K562 (cell line): ENCODE measurements around the gene TMC8. TPM values are rescaled to one million over a fixed set of nuclear protein-coding genes. Genes with fewer than 3 reads are reported as not detected.

Experiments used
- CREB5 ChIP-seq: fragments of 250-450 bp; sonication (Bioruptor Pico); IDR thresholded peaks from 2 replicates; pipeline ENCODE4 v1.5.0; 2020; ENCODE audit warnings: mild to moderate bottlenecking
- CTCF ChIP-seq, 3 experiments: IDR thresholded peaks in 2 of 3; conservative IDR thresholded peaks in 1 of 3; 2 replicates each; pipeline ENCODE4 v1.5.1; 2011 to 2012; ENCODE audit warnings: low read length in 3 of 3, mild to moderate bottlenecking in 3 of 3, control low read depth in 2 of 3, improper control_type of control experiment in 1 of 3, inconsistent platforms in 1 of 3, low read depth in 1 of 3, mixed read lengths in 1 of 3, moderate library complexity in 1 of 3; ENCODE audit not compliant: insufficient read depth in 2 of 3
- FIP1L1 ChIP-seq: fragments of 200-400 bp; formaldehyde crosslinking; IDR thresholded peaks from 2 replicates; pipeline ENCODE4 v1.6.1; 2018; ENCODE audit warnings: mild to moderate bottlenecking, low read depth, low read length; ENCODE audit not compliant: poor library complexity, severe bottlenecking
- FOXK2 ChIP-seq, 2 experiments: fragments of 450-650 bp; IDR thresholded peaks in 1 of 2; conservative IDR thresholded peaks in 1 of 2; 2 replicates each; pipeline ENCODE4 v1.6.1; 2016; ENCODE audit warnings: low read depth in 2 of 2, mild to moderate bottlenecking in 1 of 2
- HDAC1 ChIP-seq, 2 experiments: fragments of 450-650 bp; IDR thresholded peaks; 2 replicates each; pipeline ENCODE4 v1.6.1; 2016 to 2017; ENCODE audit warnings: inconsistent platforms in 1 of 2, mild to moderate bottlenecking in 1 of 2, moderate library complexity in 1 of 2
- HDAC2 ChIP-seq: fragments of 450-650 bp; IDR thresholded peaks from 2 replicates; pipeline ENCODE4 v1.6.1; 2016; ENCODE audit warnings: mild to moderate bottlenecking
- IRF2 ChIP-seq: sonication (generic); formaldehyde crosslinking; IDR thresholded peaks from 2 replicates; pipeline ENCODE4 v1.8.1; 2022; ENCODE audit warnings: mild to moderate bottlenecking, missing genetic modification reagents
- JUN ChIP-seq, 2 experiments: sonication (generic) in 1 of 2; formaldehyde crosslinking in 1 of 2; IDR thresholded peaks; 2 replicates each; pipeline versions ENCODE4 v1.6.1 to v1.8.0; 2012 to 2022; ENCODE audit warnings: borderline replicate concordance in 2 of 2, mild to moderate bottlenecking in 2 of 2, improper control_type of control experiment in 1 of 2, low read depth in 1 of 2, low read length in 1 of 2, missing genetic modification reagents in 1 of 2
- KAT7 ChIP-seq: sonication (generic); formaldehyde crosslinking; IDR thresholded peaks from 2 replicates; pipeline ENCODE4 v1.8.0; 2022; ENCODE audit warnings: missing genetic modification reagents, mild to moderate bottlenecking, borderline replicate concordance
- LEF1 ChIP-seq: fragments of 450-650 bp; IDR thresholded peaks from 2 replicates; pipeline ENCODE4 v1.6.1; 2016; ENCODE audit warnings: mild to moderate bottlenecking
- MEIS2 ChIP-seq: fragments of 450-650 bp; IDR thresholded peaks from 2 replicates; pipeline ENCODE4 v1.6.1; 2014; ENCODE audit warnings: mild to moderate bottlenecking; ENCODE audit not compliant: partially characterized antibody
- MTA2 ChIP-seq: fragments of 450-650 bp; IDR thresholded peaks from 2 replicates; pipeline ENCODE4 v1.6.1; 2016; ENCODE audit warnings: low read depth
- NR2C1 ChIP-seq, 2 experiments: fragments of 450-650 bp; IDR thresholded peaks; 2 replicates each; pipeline ENCODE4 v1.6.1; 2017; ENCODE audit warnings: mild to moderate bottlenecking in 2 of 2, antibody characterized with exemption in 1 of 2, inconsistent platforms in 1 of 2, missing compliant biosample characterization in 1 of 2, missing genetic modification characterization in 1 of 2
- POU5F1 ChIP-seq: fragments of 150-350 bp; IDR thresholded peaks from 2 replicates; pipeline ENCODE4 v1.6.1; 2014; ENCODE audit warnings: borderline replicate concordance, low read length, low read depth, mild to moderate bottlenecking; ENCODE audit not compliant: partially characterized antibody
- SMAD1 ChIP-seq: fragments of 150-350 bp; IDR thresholded peaks from 2 replicates; pipeline ENCODE4 v1.6.1; 2014; ENCODE audit warnings: low read length, low read depth; ENCODE audit not compliant: partially characterized antibody
- TEAD2 ChIP-seq: fragments of 450-650 bp; IDR thresholded peaks from 2 replicates; pipeline ENCODE4 v1.6.1; 2016; ENCODE audit warnings: missing genetic modification characterization, control low read depth, missing compliant biosample characterization
- ZNF589 ChIP-seq: fragments of 200-800 bp; sonication (Bioruptor generic); IDR thresholded peaks from 2 replicates; pipeline ENCODE4 v1.6.1; 2016; ENCODE audit warnings: low read depth, missing genetic modification characterization, missing compliant biosample characterization
- ZNF785 ChIP-seq: fragments of 250-450 bp; sonication (Bioruptor Pico); IDR thresholded peaks from 2 replicates; pipeline ENCODE4 v1.4.0; 2020; ENCODE audit warnings: mild to moderate bottlenecking
- polyA plus RNA-seq, 8 experiments: library from polyadenylated mRNA; depleted of rRNA in 4 of 8; stranded (reverse) in 5 of 8; unstranded in 3 of 8; fragments of >200 nt; fragmentation: Nextera tagmentation in 2 of 8; fragmentation: Illumina TruSeq in 1 of 8; extraction: Ambion mirVana in 2 of 8; extraction: Trizol in 1 of 8; gene quantifications; 2 replicates each; pipeline versions ENCODE4 v1.2.1 to v1.2.3, GENCODE V29; 2011 to 2014; ENCODE audit warnings: inconsistent platforms in 1 of 8, missing spikeins in 1 of 8
- total RNA-seq, 7 experiments: library from RNA; depleted of rRNA in 6 of 7; stranded (reverse); fragments of >200 nt in 6 of 7; fragmentation: Illumina TruSeq in 2 of 7; extraction: Trizol in 2 of 7; gene quantifications; 2 replicates each; pipeline versions ENCODE4 v1.2.1 to v1.2.3, GENCODE V29; 2011 to 2021; ENCODE audit warnings: low replicate concordance in 1 of 7

TMC8 gene
- total and polyA plus RNA-seq, 9 of the 15 experiments (the other 6 are each of a cell fraction or from before 2014, with no cell fraction given): 0.13 to 10.9 (median 2.8) TPM

- TF ChIP-seq CTCF (IDR thresholded peaks at IDR 0.05 in 2 of 3, conservative IDR thresholded peaks at IDR 0.05 in 1 of 3; ENCODE audit: insufficient read depth in 2 of 3, low read depth in 1 of 3, low read length in 3 of 3): 0 out of 6 replicates have a peak, but pooled peaks of 1 of the 3 experiments have one; percentile 4
- TF ChIP-seq NR2C1 (IDR thresholded peaks at IDR 0.05): no peak
- TF ChIP-seq NR2C1 (tag; IDR thresholded peaks at IDR 0.05): no peak
- TF ChIP-seq LEF1: no peak
- TF ChIP-seq FIP1L1: no peak
- 0 out of 2 replicates have a peak, but pooled peaks have one; percentile 30 for TF ChIP-seq KAT7 (CRISPR knock-in tag)
- TF ChIP-seq MTA2: no peak
- no peak for TF ChIP-seq CREB5 (CRISPR knock-in tag)
- TF ChIP-seq HDAC2: peak; percentile 75
- TF ChIP-seq FOXK2 (conservative IDR thresholded peaks at IDR 0.05 in 1 of 2, IDR thresholded peaks at IDR 0.05 in 1 of 2; ENCODE audit: low read depth in 2 of 2): no peak
- no peak for TF ChIP-seq POU5F1
- no peak for TF ChIP-seq ZNF589 (CRISPR knock-in tag)
- TF ChIP-seq IRF2 (CRISPR knock-in tag): no peak
- no peak for TF ChIP-seq ZNF785 (CRISPR knock-in tag)
- no peak for TF ChIP-seq SMAD1
- TF ChIP-seq TEAD2: no peak
- TF ChIP-seq MEIS2: no peak
- no peak for TF ChIP-seq JUN (IDR thresholded peaks at IDR 0.05; ENCODE audit: borderline replicate concordance, low read depth, low read length)
- no peak for TF ChIP-seq JUN (CRISPR knock-in tag; IDR thresholded peaks at IDR 0.05; ENCODE audit: borderline replicate concordance)
- TF ChIP-seq HDAC1 (IDR thresholded peaks at IDR 0.05): peak in 1 of 2 experiments; percentile 37; a peak in 1 of 4 replicates
Measured at GRCh38 chr17:78131172-78132083, 857 bp downstream of the TMC8 start (continued).
